HFFc6 (cell line): ENCODE measurements around the gene TREM1. TPM values are rescaled to one million over a fixed set of nuclear protein-coding genes. Genes with fewer than 3 reads are reported as not detected.
A peak's percentile ranks its signal among the peaks of the same experiment; 100 is the strongest.

Source experiments
- DNase-seq: peaks from one replicate; pipeline ENCODE4 v3.0.0-alpha.2; 2018
- H3K27ac Mint-ChIP-seq: 2 replicates; pipeline ENCODE4 v1.8.0; 2020; ENCODE audit warnings: mild to moderate bottlenecking, mixed read lengths
- H3K27me3 Mint-ChIP-seq: 2 replicates; pipeline ENCODE4 v1.8.0; 2021; ENCODE audit warnings: mild to moderate bottlenecking, moderate library complexity, mixed read lengths; ENCODE audit not compliant: insufficient read depth
- H3K36me3 Mint-ChIP-seq: 2 replicates; pipeline ENCODE4 v1.8.0; 2021; ENCODE audit warnings: low read depth, mixed read lengths
- H3K4me1 Mint-ChIP-seq: 2 replicates; pipeline ENCODE4 v1.8.0; 2020; ENCODE audit warnings: low read depth, mixed read lengths
- H3K4me3 Mint-ChIP-seq: 2 replicates; pipeline ENCODE4 v1.8.0; 2020; ENCODE audit warnings: mild to moderate bottlenecking, moderate library complexity, mixed read lengths
- H3K9me3 Mint-ChIP-seq: 2 replicates; pipeline ENCODE4 v1.8.0; 2020; ENCODE audit warnings: mild to moderate bottlenecking, mixed read lengths
- CTCF ChIP-seq: fragments of 200-600 bp; sonication (generic); IDR thresholded peaks from 2 replicates; pipeline ENCODE4 v1.5.0; 2021; ENCODE audit warnings: antibody characterized with exemption, mild to moderate bottlenecking
- total RNA-seq, 6 experiments: library from RNA; stranded (reverse); fragmentation: NEBNext Ultra II Directional; extraction: Animal tissue kit (Norgen Biotek cat#: 25700); gene quantifications; 2 replicates in 1 of 6; 3 replicates in 5 of 6; pipeline ENCODE4 v1.2.3, GENCODE V29; 2021

TREM1 gene
- total RNA-seq, 6 experiments from 2014 or later, result 0.09 TPM; not detected in 5

GRCh38 chr6:41280381-41281057 is 6.0 kb downstream of the TREM1 start:
- no peaks in the 10 kb centered on the region for H3K9me3 Mint-ChIP-seq
- no peaks in the 10 kb centered on the region for H3K4me1 Mint-ChIP-seq
- H3K27me3 Mint-ChIP-seq, result peaks cover 28% of the 10 kb centered on the region
- DNase-seq, result no peak
- H3K4me3 Mint-ChIP-seq, result no peak overlapping the region
- no peaks in the 10 kb centered on the region for H3K36me3 Mint-ChIP-seq
- H3K27ac Mint-ChIP-seq, result no peak overlapping the region
- TF ChIP-seq CTCF, result no peak

GRCh38 chr6:41278699-41279405 is 7.6 kb downstream of the TREM1 start:
- peak; percentile 22 for DNase-seq
- H3K36me3 Mint-ChIP-seq, result no peaks in the 10 kb centered on the region
- no peak overlapping the region for H3K4me3 Mint-ChIP-seq
- H3K4me1 Mint-ChIP-seq, result no peaks in the 10 kb centered on the region
- H3K27me3 Mint-ChIP-seq, result peaks cover 29% of the 10 kb centered on the region
- H3K9me3 Mint-ChIP-seq, result no peaks in the 10 kb centered on the region
- peak; percentile 64 for TF ChIP-seq CTCF
- no peak overlapping the region for H3K27ac Mint-ChIP-seq

GRCh38 chr6:41277605-41278004 is 8.9 kb downstream of the TREM1 start:
- peaks cover 32% of the 10 kb centered on the region for H3K27me3 Mint-ChIP-seq
- no peaks in the 10 kb centered on the region for H3K4me1 Mint-ChIP-seq
- H3K4me3 Mint-ChIP-seq, result no peak overlapping the region
- DNase-seq, result no peak
- H3K36me3 Mint-ChIP-seq, result no peaks in the 10 kb centered on the region
- TF ChIP-seq CTCF, result no peak
- H3K9me3 Mint-ChIP-seq, result no peaks in the 10 kb centered on the region
- H3K27ac Mint-ChIP-seq, result no peak overlapping the region

- H3K36me3 Mint-ChIP-seq, result no peaks in the 10 kb centered on the region
Measured at GRCh38 chr6:41275489-41275888, 11.0 kb downstream of the TREM1 start.

GRCh38 chr6:41274256-41274655 is 12.2 kb downstream of the TREM1 start:
- Mint-ChIP-seq H3K27me3 (peaks cover 36% of the 10 kb centered on the region), H3K4me3 (no peak overlapping the region), H3K4me1 (no peaks in the 10 kb centered on the region), H3K27ac (no peak overlapping the region), H3K36me3 (no peaks in the 10 kb centered on the region), H3K9me3 (no peaks in the 10 kb centered on the region)
- TF ChIP-seq CTCF, result no peak
- DNase-seq, result no peak

More at GRCh38 chr6:41275489-41275888, 11.0 kb downstream of the TREM1 start:
- H3K27ac Mint-ChIP-seq, result no peak overlapping the region
- no peak for TF ChIP-seq CTCF
- H3K4me1 Mint-ChIP-seq, result no peaks in the 10 kb centered on the region
- no peak overlapping the region for H3K4me3 Mint-ChIP-seq
- H3K9me3 Mint-ChIP-seq, result no peaks in the 10 kb centered on the region
- DNase-seq, result no peak
- H3K27me3 Mint-ChIP-seq, result peaks cover 36% of the 10 kb centered on the region
